Right renal cortex interstitium (tissue), 3 donors: ENCODE measurements around the gene RIOK3. TPM values are rescaled to one million over a fixed set of nuclear protein-coding genes. Genes with fewer than 3 reads are reported as not detected.

ENCODE experiments used
- DNase-seq, 3 donors: peaks; one replicate each; pipeline ENCODE4 v3.0.0-alpha.2; 2013; ENCODE audit warnings: low read depth in 3 of 3, low spot score in 2 of 3
- polyA plus RNA-seq, 3 donors: library from polyadenylated mRNA; unstranded; fragments of 120-200 nt; gene quantifications; one replicate each; pipeline ENCODE4 v1.2.1, GENCODE V29; 2013; ENCODE audit not compliant: insufficient read length in 3 of 3

The RIOK3 gene
- polyA plus RNA-seq, 3 donors = 71.9 to 75.9 (median 73.8) TPM

GRCh38 chr18:23528580-23529472 is 75.7 kb downstream of the RIOK3 start:
- no peak for DNase-seq

GRCh38 chr18:23529604-23530003 is 76.5 kb downstream of the RIOK3 start:
- no peak for DNase-seq

DNA sequence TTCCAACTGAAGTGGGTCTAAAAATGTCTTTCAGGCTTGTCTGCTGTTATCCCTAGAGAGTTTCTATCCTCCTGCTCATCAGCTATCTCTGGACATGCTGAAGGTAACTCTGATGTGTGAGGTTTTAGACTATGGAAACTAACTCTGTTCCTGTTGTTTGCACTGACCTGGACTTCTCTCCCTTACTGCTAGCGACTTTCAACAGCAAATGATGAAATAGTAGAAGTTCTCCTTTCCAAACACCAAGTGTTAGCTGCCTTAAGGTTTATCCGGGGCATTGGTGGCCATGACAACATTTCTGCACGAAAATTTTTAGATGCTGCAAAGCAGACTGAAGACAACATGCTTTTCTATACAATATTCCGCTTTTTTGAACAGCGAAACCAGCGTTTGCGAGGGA is 77.1 kb downstream of the RIOK3 start:
- no peak for DNase-seq

DNA sequence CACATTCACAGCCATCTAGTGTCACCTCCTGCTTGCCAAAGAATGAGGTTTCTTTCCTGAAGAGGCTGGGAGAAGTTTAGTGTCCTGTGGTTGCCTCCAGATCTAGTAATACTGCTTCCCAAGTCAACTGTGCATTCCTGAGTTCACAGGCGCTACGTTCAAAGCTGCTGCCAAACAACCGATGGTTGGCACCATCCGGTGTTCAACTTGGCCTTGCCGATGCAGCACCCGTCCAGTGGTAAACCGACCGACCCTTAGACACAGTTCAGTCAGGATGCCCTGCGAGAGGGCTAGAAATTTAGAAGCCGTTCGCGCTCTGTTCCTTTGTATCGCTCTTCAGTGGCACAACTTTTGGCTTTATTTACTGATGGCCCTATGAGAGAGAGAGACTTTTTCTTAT is 78.8 kb downstream of the RIOK3 start:
- no peak for DNase-seq

Other genes with a start within 250 kb of the RIOK3 start
- gene RMC1, start 50.2 kb downstream of the RIOK3 start, polyA plus RNA-seq = 10 to 100 TPM; 23.7 to 25.3 (median 24.0) TPM
- 10 to 100 TPM; 18.5 to 21.3 (median 20.0) TPM for gene NPC1, start 133.2 kb downstream of the RIOK3 start, polyA plus RNA-seq
- under 1 TPM; 0.55 to 0.93 (median 0.78) TPM for gene ANKRD29, start 209.6 kb downstream of the RIOK3 start, polyA plus RNA-seq
- 1 to 10 TPM; 1.6 to 2.6 (median 1.8) TPM for gene LAMA3, start 236.2 kb downstream of the RIOK3 start, polyA plus RNA-seq